LNCAP (cell line): ENCODE results near the gene INPP4B.

Experiments
- TF ChIP-seq, protein P1 (sequence below): fragments of 450-650 bp; IDR thresholded peaks from 2 replicates; pipeline ENCODE4 v1.5.1; 2017; ENCODE audit warnings: mild to moderate bottlenecking

INPP4B gene

DNA sequence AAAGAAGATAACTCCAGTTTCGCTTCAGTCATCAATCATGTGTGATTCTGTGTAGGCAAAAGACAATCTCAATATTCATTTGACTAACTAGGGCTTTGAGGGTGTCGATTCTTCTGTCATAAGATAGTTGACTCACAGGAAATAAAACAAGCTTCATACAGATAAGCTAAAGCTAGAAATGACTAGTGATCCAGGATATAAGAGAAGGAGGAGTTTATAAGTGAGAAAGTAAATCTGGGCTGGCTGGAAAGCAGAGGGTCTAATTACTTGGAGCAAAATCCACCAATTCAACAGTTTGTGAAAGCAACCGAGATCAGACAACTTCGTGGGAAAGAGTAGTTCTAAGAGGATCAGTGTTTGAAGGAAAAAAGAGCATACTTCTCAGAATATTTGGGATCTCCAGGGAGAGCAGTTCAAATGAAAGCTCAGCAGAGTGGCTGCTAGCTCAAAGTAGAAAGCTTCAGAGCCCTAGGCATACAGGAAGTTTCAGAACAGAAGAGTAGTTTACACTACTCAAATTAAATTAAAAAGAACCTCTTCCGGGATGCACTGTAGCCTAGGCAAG, 429.3 kb downstream of the INPP4B start:
- TF ChIP-seq, protein P1, sequence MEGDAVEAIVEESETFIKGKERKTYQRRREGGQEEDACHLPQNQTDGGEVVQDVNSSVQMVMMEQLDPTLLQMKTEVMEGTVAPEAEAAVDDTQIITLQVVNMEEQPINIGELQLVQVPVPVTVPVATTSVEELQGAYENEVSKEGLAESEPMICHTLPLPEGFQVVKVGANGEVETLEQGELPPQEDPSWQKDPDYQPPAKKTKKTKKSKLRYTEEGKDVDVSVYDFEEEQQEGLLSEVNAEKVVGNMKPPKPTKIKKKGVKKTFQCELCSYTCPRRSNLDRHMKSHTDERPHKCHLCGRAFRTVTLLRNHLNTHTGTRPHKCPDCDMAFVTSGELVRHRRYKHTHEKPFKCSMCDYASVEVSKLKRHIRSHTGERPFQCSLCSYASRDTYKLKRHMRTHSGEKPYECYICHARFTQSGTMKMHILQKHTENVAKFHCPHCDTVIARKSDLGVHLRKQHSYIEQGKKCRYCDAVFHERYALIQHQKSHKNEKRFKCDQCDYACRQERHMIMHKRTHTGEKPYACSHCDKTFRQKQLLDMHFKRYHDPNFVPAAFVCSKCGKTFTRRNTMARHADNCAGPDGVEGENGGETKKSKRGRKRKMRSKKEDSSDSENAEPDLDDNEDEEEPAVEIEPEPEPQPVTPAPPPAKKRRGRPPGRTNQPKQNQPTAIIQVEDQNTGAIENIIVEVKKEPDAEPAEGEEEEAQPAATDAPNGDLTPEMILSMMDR = no peak

DNA sequence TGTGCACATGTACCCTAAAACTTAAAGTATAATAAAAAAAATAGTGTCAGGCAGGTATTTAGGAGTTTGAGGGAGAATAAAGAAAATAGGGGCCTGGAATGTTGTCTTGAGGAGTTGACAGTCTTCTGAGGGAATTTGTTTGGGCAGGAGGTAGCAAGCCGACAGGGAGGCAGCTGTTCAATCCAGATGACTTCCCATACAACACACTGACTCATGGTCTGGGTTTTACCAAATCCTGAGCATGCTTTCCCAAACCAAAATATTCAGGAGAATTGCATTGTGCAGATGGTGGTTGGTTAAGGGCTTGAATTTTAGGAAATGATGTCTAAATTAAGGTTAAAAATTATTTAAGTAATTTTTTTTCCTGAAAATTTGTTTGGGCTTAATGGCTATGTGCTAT, 430.0 kb downstream of the INPP4B start:
- TF ChIP-seq, protein P1 = no peak

DNA sequence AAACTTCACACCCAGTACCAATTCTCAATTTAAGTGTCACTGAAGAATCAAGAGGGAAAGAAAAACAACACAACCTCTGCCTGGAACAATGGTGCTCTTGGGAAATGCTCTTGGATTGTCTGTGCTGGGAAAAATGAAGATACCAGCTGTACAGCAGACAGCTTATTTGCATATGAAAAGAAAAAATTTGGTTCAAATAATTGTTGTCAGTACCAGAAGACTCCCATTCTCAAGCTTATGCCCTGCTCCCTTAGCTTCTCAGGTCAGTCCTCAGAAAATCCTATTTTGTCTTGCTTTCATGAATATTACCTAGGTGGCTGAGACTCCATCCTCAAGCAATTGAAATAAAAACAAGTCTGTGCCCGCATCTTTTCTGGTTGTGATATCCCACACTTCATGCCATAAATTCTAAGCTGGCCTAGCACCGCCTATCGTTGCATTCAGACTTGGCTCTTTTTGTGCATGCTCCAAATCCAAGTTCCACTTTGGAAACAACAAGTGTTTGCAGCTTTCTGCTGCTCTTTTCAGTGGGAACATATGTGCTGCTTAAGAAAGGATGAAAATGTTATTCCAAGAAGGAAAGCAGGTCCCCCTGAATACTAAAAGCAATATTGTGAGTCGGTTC, 431.6 kb downstream of the INPP4B start:
- TF ChIP-seq, protein P1 = no peak

DNA sequence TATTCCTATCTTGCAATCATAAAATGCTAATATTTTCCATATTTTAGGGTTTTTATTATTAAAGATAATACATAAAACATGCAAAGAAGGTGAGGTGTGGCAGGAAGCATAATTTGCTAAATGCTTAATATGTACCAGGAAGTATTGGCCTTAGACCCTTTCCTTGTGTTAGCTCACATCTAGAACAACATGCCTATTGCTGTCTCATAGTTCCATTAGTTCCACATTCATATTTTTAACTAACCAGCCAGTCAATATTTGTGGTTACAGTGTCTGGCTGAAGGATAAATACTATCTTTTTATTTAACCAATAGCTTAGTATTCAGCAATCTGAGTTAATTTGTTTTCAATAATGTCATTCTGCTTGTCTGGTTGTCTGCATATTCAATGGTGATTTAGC, 432.6 kb downstream of the INPP4B start:
- TF ChIP-seq, protein P1 = no peak

DNA sequence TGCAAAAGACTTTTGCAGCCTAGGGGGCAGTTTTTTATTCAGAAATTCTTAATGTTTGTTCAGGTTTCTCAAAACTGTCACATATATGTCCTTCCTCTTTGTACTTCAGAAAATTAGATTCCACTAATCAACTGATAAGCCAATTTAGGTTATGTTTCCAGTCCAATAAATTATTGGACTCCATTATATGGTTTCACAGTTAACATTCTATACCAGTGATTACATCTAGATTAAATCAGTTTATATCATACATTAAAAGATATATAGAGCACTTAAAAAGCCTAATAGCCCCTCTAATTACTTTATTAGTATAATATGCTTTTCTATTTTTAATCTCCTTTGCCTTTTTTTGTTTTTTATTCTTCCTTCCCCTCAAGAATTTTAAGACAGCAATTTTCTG, 434.1 kb downstream of the INPP4B start:
- TF ChIP-seq, protein P1 = no peak

DNA sequence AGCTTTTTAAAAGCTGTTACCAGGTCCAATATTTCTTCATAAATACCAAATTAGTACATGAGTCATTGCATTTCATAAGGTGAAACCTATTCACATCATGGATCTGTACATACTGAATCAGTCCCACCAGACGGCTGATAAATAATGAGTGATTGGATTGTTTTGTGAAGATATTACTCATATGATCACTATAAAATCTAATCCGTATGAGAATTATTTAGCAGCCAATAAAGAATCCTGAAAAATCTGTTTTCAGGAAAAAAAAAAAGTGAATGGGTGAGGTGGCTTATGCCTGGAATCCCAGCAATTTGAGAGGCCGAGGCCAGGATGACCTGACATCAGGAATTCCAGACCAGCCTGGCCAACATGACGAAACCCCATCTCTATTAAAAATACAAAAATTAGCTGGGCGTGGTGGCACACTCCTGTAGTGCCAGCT, 438.1 kb downstream of the INPP4B start:
- TF ChIP-seq, protein P1 = no peak

DNA sequence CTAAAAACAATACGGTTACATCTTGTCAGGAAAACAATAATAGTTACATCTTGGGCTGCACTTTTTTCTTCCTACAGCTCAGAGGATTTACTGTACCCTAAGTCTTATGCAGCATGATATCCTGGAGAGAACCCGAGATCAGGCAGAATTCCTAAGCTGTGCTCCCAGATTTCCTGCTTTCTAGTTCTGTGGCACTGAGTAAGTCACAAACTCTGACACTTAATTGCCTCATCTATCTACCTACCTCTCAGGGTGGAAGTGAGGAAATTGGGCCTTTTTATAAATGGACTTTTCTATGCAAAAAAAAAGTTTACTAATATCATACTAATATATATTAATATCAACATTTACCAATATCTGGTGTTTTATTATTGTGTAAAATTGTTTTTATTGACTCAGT, 438.5 kb downstream of the INPP4B start:
- TF ChIP-seq, protein P1 = no peak
